Measurements from ENCODE around the gene USP2.

DNA sequence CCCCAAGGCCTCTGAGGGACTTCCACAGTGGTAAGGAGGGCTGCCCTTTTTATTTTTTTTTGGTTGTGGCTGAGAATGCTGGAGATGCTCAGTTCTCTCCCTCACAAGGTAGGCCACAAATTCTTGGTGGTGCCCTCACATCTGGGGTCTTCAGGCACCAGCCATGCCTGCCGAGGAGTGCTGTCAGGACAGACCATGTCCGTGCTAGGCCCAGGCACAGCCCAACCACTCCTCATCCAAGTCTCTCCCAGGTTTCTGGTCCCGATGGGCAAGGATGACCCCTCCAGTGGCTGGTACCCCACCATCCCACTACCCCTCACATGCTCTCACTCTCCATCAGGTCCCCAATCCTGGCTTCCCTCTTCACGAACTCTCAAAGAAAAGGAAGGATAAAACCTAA lies 37.3 kb upstream of the USP2 start:
- TF ChIP-seq, protein P1, sequence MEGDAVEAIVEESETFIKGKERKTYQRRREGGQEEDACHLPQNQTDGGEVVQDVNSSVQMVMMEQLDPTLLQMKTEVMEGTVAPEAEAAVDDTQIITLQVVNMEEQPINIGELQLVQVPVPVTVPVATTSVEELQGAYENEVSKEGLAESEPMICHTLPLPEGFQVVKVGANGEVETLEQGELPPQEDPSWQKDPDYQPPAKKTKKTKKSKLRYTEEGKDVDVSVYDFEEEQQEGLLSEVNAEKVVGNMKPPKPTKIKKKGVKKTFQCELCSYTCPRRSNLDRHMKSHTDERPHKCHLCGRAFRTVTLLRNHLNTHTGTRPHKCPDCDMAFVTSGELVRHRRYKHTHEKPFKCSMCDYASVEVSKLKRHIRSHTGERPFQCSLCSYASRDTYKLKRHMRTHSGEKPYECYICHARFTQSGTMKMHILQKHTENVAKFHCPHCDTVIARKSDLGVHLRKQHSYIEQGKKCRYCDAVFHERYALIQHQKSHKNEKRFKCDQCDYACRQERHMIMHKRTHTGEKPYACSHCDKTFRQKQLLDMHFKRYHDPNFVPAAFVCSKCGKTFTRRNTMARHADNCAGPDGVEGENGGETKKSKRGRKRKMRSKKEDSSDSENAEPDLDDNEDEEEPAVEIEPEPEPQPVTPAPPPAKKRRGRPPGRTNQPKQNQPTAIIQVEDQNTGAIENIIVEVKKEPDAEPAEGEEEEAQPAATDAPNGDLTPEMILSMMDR (conservative IDR thresholded peaks at IDR 0.05; ENCODE audit: low read depth, low read length), result no peak
- TF ChIP-seq SMC3 (IDR thresholded peaks at IDR 0.05; ENCODE audit: low read depth, low read length), result no peak
- no peak for TF ChIP-seq FOS (IDR thresholded peaks at IDR 0.05; ENCODE audit: low read depth, low read length)
- no peak for TF ChIP-seq RFX5 (IDR thresholded peaks at IDR 0.05; ENCODE audit: low read depth, low read length)
- TF ChIP-seq CEBPB (IDR thresholded peaks at IDR 0.05; ENCODE audit: low read depth, low read length), result no peak
- TF ChIP-seq, protein P2, sequence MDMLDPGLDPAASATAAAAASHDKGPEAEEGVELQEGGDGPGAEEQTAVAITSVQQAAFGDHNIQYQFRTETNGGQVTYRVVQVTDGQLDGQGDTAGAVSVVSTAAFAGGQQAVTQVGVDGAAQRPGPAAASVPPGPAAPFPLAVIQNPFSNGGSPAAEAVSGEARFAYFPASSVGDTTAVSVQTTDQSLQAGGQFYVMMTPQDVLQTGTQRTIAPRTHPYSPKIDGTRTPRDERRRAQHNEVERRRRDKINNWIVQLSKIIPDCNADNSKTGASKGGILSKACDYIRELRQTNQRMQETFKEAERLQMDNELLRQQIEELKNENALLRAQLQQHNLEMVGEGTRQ (IDR thresholded peaks at IDR 0.05; ENCODE audit: low read depth, low read length), result no peak
- TF ChIP-seq POLR2A (IDR thresholded peaks at IDR 0.05; ENCODE audit: low read depth, low read length), result no peak
- no peak for TF ChIP-seq NFE2L2 (IDR thresholded peaks at IDR 0.05; ENCODE audit: low read depth, low read length)
- TF ChIP-seq BHLHE40 (IDR thresholded peaks at IDR 0.05; ENCODE audit: low read depth, low read length), result no peak
- TF ChIP-seq, protein P3, sequence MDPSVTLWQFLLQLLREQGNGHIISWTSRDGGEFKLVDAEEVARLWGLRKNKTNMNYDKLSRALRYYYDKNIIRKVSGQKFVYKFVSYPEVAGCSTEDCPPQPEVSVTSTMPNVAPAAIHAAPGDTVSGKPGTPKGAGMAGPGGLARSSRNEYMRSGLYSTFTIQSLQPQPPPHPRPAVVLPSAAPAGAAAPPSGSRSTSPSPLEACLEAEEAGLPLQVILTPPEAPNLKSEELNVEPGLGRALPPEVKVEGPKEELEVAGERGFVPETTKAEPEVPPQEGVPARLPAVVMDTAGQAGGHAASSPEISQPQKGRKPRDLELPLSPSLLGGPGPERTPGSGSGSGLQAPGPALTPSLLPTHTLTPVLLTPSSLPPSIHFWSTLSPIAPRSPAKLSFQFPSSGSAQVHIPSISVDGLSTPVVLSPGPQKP (IDR thresholded peaks at IDR 0.05; ENCODE audit: borderline replicate concordance, low read depth, low read length), result no peak
- no peak for TF ChIP-seq CHD1 (IDR thresholded peaks at IDR 0.05; ENCODE audit: low read depth, low read length)
- TF ChIP-seq RAD21 (IDR thresholded peaks at IDR 0.05; ENCODE audit: low read length), result no peak
- TF ChIP-seq RCOR1 (IDR thresholded peaks at IDR 0.05; ENCODE audit: insufficient replicate concordance, low read length), result no peak
- TF ChIP-seq MXI1 (IDR thresholded peaks at IDR 0.05; ENCODE audit: borderline replicate concordance, low read depth, low read length), result no peak

Measured in IMR-90 (cell line).